Brain microvascular endothelial cell (primary cell): ENCODE data around the gene FCHO1.

ENCODE experiments used
- DNase-seq: peaks from one replicate; pipeline ENCODE4 v3.0.0-alpha.2; 2020
- H3K27ac ChIP-seq: fragments of 250-450 bp; sonication (Bioruptor Pico); 2 replicates; pipeline ENCODE4 v1.5.1; 2020; ENCODE audit warnings: mild to moderate bottlenecking, moderate library complexity
- H3K27me3 ChIP-seq: fragments of 250-450 bp; sonication (Bioruptor Pico); replicated peaks from 2 replicates; pipeline ENCODE4 v1.5.1; 2020; ENCODE audit warnings: mild to moderate bottlenecking
- H3K36me3 ChIP-seq: fragments of 250-450 bp; sonication (Bioruptor Pico); replicated peaks from 2 replicates; pipeline ENCODE4 v1.5.1; 2020; ENCODE audit warnings: mild to moderate bottlenecking
- H3K4me3 ChIP-seq: 2 replicates; pipeline ENCODE4 v1.5.1; 2011; ENCODE audit warnings: low read depth, mild to moderate bottlenecking, control low read depth, low read length, moderate library complexity
- in situ Hi-C: cut with HindIII; loops from 2 replicates; pipeline ENCODE4 v1.10.0; 2017; ENCODE audit warnings: low sequenced_read_pairs, low pct_ligation_motif_present
- TF ChIP-seq, protein P1 (sequence below): IDR thresholded peaks from 2 replicates; pipeline ENCODE4 v1.5.1; 2011; ENCODE audit warnings: low read depth, mild to moderate bottlenecking, moderate library complexity, low read length, control low read depth, inconsistent platforms; ENCODE audit errors: missing control alignments

FCHO1 gene

DNA sequence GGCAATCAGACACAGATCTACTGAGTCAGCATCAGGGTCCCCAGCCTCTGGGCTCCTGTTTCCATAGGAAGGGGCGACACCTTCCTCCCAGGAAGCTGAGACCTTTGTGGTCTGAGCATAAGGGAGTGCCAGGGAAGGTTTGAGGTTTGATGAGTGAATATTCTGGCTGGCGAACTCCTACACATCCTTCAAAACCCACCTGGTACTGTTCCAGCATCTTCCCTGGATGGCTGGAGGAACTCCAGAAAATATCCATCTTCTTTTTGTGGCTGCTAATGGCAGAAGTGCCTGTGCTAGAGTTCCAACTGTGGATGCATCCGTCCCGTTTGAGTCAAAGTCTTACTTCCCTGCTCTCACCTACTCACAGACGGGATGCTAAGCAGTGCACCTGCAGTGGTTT lies 60.8 kb downstream of the FCHO1 start:
- Histone ChIP-seq H3K4me3 (no peak overlapping the region), H3K27me3 (no peaks in the 10 kb centered on the region), H3K36me3 (no peaks in the 10 kb centered on the region), H3K27ac (no peak overlapping the region)
- TF ChIP-seq, protein P1, sequence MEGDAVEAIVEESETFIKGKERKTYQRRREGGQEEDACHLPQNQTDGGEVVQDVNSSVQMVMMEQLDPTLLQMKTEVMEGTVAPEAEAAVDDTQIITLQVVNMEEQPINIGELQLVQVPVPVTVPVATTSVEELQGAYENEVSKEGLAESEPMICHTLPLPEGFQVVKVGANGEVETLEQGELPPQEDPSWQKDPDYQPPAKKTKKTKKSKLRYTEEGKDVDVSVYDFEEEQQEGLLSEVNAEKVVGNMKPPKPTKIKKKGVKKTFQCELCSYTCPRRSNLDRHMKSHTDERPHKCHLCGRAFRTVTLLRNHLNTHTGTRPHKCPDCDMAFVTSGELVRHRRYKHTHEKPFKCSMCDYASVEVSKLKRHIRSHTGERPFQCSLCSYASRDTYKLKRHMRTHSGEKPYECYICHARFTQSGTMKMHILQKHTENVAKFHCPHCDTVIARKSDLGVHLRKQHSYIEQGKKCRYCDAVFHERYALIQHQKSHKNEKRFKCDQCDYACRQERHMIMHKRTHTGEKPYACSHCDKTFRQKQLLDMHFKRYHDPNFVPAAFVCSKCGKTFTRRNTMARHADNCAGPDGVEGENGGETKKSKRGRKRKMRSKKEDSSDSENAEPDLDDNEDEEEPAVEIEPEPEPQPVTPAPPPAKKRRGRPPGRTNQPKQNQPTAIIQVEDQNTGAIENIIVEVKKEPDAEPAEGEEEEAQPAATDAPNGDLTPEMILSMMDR, result no peak
- DNase-seq, result no peak
- in situ Hi-C loops, result no loop called here

DNA sequence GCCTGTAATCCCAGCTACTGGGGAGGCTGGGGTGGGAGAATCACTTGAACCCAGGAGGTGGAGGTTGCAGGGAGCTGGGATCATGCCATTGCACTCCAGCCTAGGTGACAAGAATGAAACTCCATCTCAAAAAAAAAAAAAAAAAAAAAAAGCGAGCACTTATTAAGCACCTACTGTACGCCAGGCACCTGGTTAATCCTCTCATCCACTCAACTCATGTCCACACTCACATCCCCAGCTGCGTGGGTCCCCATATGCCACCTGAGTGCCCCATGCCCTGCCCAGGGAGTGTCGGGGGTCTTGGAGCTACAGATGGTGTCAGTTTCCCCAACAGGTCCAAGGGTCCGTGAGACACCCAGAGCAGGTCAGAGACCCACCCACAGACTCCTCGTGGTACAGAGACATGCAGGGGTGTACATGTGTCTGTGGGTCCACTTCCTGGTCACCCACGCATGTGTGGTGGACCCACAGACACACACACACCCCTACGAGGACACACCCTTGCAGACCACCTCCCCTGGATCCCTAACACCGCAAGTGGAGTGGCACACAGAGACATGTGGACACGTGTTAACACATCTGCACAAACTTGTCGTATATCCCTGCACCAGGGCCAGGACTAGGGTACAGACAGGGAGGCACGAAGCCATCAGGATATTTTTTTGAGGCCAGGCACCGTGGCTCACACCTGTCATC lies 66.5 kb downstream of the FCHO1 start:
- in situ Hi-C loops, result no loop called here
- Histone ChIP-seq H3K27me3 (no peaks in the 10 kb centered on the region), H3K27ac (no peak overlapping the region), H3K4me3 (no peak overlapping the region), H3K36me3 (no peaks in the 10 kb centered on the region)
- TF ChIP-seq, protein P1, result no peak
- no peak for DNase-seq

DNA sequence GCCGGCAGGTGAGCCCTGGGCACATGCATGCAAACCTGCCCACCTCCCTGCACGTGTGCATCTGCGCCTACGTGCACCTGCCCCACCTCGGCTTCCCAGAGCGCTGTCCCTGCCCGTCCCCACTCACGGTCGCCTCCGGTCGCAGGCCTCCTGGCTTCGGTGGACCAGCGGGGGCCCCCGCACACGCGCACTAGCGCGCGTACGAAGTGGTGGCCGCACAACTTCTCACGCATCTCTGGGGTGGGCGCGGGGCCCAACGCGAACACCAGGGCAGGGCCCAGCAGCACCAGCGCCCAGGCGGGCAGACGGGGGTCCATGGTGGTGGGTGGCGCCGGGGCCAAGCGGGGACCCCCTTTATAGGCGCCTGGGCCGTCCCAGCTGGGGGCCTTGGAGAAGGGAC lies 69.9 kb downstream of the FCHO1 start, which contains the start of gene INSL3:
TSS of gene INSL3 (minus strand) at position 330 of the 400 bp plus-strand sequence. CDS start at position 317, 13 bp downstream.
- DNase-seq, result no peak
- TF ChIP-seq, protein P1, result no peak
- no peak within 1 kb of the TSS for H3K27ac ChIP-seq
- H3K4me3 ChIP-seq, result no peak within 1 kb of the TSS
- H3K27me3 ChIP-seq, result peaks cover 1% of the 10 kb centered on the region
- in situ Hi-C loops, result no loop called here
- H3K36me3 ChIP-seq, result no peaks in the 10 kb centered on the region

DNA sequence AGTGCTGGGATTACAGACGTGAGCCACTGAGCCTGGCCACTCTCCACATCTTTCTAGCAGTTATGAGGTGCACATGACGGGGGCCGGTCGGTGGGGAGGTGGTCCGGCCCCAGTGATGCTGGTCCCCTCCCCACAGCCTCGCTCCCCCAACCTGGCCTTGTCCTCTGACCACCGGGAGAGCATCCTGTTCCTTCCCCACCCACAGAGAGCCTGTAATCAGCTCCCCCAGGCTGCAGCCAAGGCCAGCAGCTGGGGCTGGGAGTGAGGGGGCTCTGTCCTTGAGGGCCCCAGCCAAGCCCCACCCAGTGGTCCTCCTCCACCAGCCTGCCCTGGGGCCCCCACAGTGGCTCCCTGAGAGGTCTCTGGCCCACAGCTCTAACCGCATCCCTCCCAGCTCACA lies 73.1 kb downstream of the FCHO1 start:
- H3K27ac ChIP-seq, result no peak overlapping the region
- no peak overlapping the region for H3K4me3 ChIP-seq
- no peaks in the 10 kb centered on the region for H3K36me3 ChIP-seq
- TF ChIP-seq, protein P1, result no peak
- DNase-seq, result no peak
- peaks cover 1% of the 10 kb centered on the region for H3K27me3 ChIP-seq
- in situ Hi-C loops, result no loop called here

DNA sequence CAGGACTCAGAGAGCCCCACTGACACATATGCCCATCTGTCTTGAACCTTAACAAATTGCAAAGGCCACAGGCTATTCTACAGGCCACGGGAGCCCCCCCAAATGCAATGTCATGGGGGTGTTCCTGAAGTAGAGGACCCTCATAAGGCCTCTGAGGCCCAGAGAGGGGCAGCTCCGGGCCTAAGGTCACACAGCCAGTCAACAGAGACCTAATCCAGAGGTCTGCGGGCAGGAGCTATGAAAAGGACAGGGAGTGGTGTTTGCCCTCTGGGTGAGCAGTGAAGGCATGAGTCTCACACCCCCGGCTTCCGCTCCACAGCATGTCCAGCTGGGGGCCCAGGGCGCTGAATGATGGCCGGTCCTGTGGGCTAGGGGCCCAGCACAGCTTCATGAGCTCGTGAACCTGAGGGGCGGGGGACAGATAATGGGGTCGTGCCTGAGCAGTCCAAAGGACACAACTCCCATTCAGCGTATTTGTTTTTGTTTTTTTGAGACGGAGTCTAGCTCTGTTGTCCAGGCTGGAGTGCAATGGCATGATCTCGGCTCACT lies 75.3 kb downstream of the FCHO1 start:
- Histone ChIP-seq H3K4me3 (no peak overlapping the region), H3K27me3 (peaks cover 1% of the 10 kb centered on the region), H3K36me3 (no peaks in the 10 kb centered on the region), H3K27ac (no peak overlapping the region)
- DNase-seq, result no peak
- TF ChIP-seq, protein P1, result no peak
- in situ Hi-C loops, result no loop called here
